ENCODE data around the gene ELOVL5. TPM values are rescaled to one million over a fixed set of nuclear protein-coding genes. Genes with fewer than 3 reads are reported as not detected.

The ELOVL5 gene
- total RNA-seq, 1 experiment from 2014 or later: 12.4 TPM

- DNase-seq: no peak
These were observed 46.8 kb downstream of the ELOVL5 start for GRCh38 chr6:53301801-53302537.

GRCh38 chr6:53300656-53301551 is 47.8 kb downstream of the ELOVL5 start:
- DNase-seq: peak; percentile 61
- H3K36me3 ChIP-seq: no peaks in the 10 kb centered on the region
- H3K9me3 ChIP-seq: no peaks in the 10 kb centered on the region
- no peak overlapping the region for H3K4me3 ChIP-seq
- H3K27me3 ChIP-seq: no peaks in the 10 kb centered on the region

More at GRCh38 chr6:53301801-53302537, 46.8 kb downstream of the ELOVL5 start:
- Histone ChIP-seq H3K9me3 (no peaks in the 10 kb centered on the region), H3K27me3 (no peaks in the 10 kb centered on the region), H3K4me3 (no peak overlapping the region), H3K36me3 (no peaks in the 10 kb centered on the region)

GRCh38 chr6:53299331-53300005 is 49.3 kb downstream of the ELOVL5 start:
- Histone ChIP-seq H3K4me3 (no peak overlapping the region), H3K9me3 (no peaks in the 10 kb centered on the region), H3K36me3 (peaks cover 11% of the 10 kb centered on the region), H3K27me3 (no peaks in the 10 kb centered on the region)
- DNase-seq: no peak

GRCh38 chr6:53297004-53297403 is 51.7 kb downstream of the ELOVL5 start:
- no peak overlapping the region for H3K4me3 ChIP-seq
- H3K27me3 ChIP-seq: no peaks in the 10 kb centered on the region
- H3K9me3 ChIP-seq: no peaks in the 10 kb centered on the region
- DNase-seq: no peak
- peaks cover 21% of the 10 kb centered on the region for H3K36me3 ChIP-seq

- H3K9me3 ChIP-seq: no peaks in the 10 kb centered on the region
- DNase-seq: no peak
- no peak overlapping the region for H3K4me3 ChIP-seq
- no peaks in the 10 kb centered on the region for H3K27me3 ChIP-seq
- peaks cover 27% of the 10 kb centered on the region for H3K36me3 ChIP-seq
These were observed 53.6 kb downstream of the ELOVL5 start for GRCh38 chr6:53295176-53295575.

DNA sequence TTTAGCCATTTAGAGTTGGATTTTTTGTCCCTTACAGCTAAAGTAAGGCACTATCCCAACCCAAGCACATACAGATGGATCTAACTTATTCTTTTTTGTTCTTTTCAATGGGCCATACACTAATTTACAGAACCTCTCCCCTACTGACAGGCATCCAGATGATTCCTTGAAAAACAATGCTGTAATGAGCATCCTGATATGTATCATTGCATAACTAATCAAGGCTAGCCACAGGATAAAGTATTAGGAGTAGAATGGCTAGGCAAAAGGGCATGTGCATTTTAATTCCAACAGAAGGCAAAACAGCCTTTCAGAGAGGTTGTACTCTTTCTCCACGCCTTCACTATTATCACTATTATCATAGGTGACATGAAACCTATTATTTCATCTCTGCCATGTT is 54.1 kb downstream of the ELOVL5 start:
- H3K36me3 ChIP-seq: peaks cover 27% of the 10 kb centered on the region
- H3K27me3 ChIP-seq: no peaks in the 10 kb centered on the region
- no peak overlapping the region for H3K4me3 ChIP-seq
- H3K9me3 ChIP-seq: no peaks in the 10 kb centered on the region
- no peak for DNase-seq

DNA sequence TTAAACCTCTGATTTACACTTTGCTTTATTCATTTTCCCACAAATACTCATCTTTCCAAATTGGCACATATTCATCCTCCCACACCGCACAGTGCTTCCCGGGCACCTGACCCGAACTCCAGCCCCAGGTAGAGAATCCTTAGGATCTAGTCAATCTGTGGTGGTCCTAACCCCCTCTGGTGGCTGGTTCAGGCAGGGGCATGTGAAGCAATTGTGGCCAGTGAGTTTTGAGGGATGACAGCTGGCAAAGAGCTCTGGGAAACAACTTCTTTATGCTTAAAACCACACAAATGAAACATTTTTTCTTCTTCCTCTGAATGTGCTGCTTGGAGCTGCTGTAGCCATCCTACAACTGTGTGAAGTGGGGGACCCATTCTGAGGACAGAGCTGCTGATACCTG is 54.7 kb downstream of the ELOVL5 start:
- Histone ChIP-seq H3K36me3 (peaks cover 27% of the 10 kb centered on the region), H3K9me3 (no peaks in the 10 kb centered on the region), H3K4me3 (no peak overlapping the region), H3K27me3 (no peaks in the 10 kb centered on the region)
- no peak for DNase-seq

DNA sequence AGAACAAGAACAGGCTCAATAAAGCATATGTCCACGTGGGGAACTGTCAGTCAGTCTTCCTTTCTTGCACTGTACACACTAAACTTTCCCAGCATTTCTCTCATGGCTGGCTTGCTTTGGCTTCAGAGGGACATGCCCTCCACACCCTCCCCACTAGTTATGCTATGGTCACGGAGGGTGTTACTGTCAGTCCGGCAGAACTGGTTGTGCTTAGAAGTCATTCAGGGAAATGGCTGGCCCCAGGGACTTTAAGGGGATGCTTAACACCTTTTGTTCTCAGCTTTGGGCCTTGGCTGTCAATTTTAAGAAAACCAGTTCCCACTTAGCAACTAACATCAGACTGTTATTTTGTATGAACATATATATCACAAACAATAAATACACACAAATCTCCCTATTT is 55.1 kb downstream of the ELOVL5 start:
- Histone ChIP-seq H3K9me3 (no peaks in the 10 kb centered on the region), H3K27me3 (no peaks in the 10 kb centered on the region), H3K36me3 (peaks cover 27% of the 10 kb centered on the region), H3K4me3 (no peak overlapping the region)
- DNase-seq: no peak

- peaks cover 43% of the 10 kb centered on the region for H3K36me3 ChIP-seq
- DNase-seq: no peak
- no peak overlapping the region for H3K4me3 ChIP-seq
- no peaks in the 10 kb centered on the region for H3K9me3 ChIP-seq
- H3K27me3 ChIP-seq: no peaks in the 10 kb centered on the region
These were observed 57.9 kb downstream of the ELOVL5 start for GRCh38 chr6:53290537-53291510.

DNA sequence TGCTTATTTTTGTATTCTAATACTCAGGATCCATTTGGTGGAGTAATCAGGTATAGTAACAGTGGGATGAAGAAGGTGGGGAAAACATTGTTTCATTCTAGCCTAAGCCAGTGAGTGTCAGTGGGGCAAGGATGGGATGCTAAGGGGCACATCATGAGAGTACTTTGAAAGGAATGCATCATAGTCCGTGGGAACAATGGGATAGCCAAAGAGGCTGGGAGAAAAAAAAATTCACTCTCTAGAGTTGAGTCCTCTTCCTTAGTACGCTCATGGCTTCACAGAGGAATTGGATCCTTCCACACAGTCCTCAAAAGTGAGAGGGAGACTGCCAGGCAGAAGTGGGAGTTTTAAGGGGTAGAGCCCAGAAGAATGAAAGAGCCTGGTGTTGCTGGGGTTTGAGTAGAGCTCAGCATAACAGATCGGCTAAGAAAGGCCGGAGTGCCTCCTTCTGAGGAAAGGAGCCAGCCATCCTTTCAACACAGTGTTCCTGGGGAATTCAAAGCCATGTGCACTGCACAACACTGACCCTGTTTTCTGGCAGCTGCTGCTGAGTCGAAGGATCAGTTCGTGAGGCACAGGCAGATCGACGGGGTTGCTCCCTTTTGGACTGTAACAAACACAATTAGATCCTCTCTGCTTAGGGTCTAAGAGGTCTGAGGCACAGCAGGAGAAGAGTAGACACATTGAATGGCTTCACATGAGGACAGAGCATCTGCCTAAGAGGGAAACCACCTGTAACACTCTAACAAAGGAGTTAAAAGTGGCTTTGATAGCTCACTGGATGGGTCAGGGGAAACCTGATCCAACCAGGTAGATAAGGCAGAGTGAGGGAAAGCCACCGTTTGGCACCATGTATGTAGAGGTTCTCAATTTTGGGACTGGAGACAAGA is 61.2 kb downstream of the ELOVL5 start:
- Histone ChIP-seq H3K36me3 (peaks cover 27% of the 10 kb centered on the region), H3K4me3 (no peak overlapping the region), H3K9me3 (no peaks in the 10 kb centered on the region), H3K27me3 (no peaks in the 10 kb centered on the region)
- no peak for DNase-seq

GRCh38 chr6:53284901-53285300 is 63.8 kb downstream of the ELOVL5 start:
- DNase-seq: no peak
- peaks cover 18% of the 10 kb centered on the region for H3K36me3 ChIP-seq

GRCh38 chr6:53282741-53283140 is 66.0 kb downstream of the ELOVL5 start:
- no peak overlapping the region for H3K4me3 ChIP-seq
- no peaks in the 10 kb centered on the region for H3K27me3 ChIP-seq
- DNase-seq: no peak
- H3K9me3 ChIP-seq: no peaks in the 10 kb centered on the region
- H3K36me3 ChIP-seq: peaks cover 22% of the 10 kb centered on the region

More at GRCh38 chr6:53284901-53285300, 63.8 kb downstream of the ELOVL5 start:
- H3K4me3 ChIP-seq: no peak overlapping the region
- H3K9me3 ChIP-seq: no peaks in the 10 kb centered on the region
- H3K27me3 ChIP-seq: no peaks in the 10 kb centered on the region

- no peaks in the 10 kb centered on the region for H3K9me3 ChIP-seq
- H3K27me3 ChIP-seq: no peaks in the 10 kb centered on the region
- H3K36me3 ChIP-seq: peaks cover 22% of the 10 kb centered on the region
- H3K4me3 ChIP-seq: no peak overlapping the region
- no peak for DNase-seq
These were observed 66.5 kb downstream of the ELOVL5 start for GRCh38 chr6:53282234-53282633.

- Histone ChIP-seq H3K4me3 (no peak overlapping the region), H3K36me3 (peaks cover 20% of the 10 kb centered on the region)
- DNase-seq: no peak
These were observed 67.1 kb downstream of the ELOVL5 start for GRCh38 chr6:53281518-53282215.

GRCh38 chr6:53280207-53280606 is 68.5 kb downstream of the ELOVL5 start:
- H3K36me3 ChIP-seq: peaks cover 19% of the 10 kb centered on the region
- no peak for DNase-seq
- H3K4me3 ChIP-seq: no peak overlapping the region
- H3K27me3 ChIP-seq: no peaks in the 10 kb centered on the region
- H3K9me3 ChIP-seq: no peaks in the 10 kb centered on the region

More at GRCh38 chr6:53281518-53282215, 67.1 kb downstream of the ELOVL5 start:
- Histone ChIP-seq H3K9me3 (no peaks in the 10 kb centered on the region), H3K27me3 (no peaks in the 10 kb centered on the region)

Data from MG63 (cell line).